Epithelial cell of prostate (primary cell): Measurements from ENCODE around the gene RNF181.
"Not testable (repeated sequence)": the region's sequence is repeated elsewhere in the genome, so short reads cannot be mapped to it uniquely, and the experiment has no call there.

Experiments used
- DNase-seq: peaks from one replicate; pipeline ENCODE4 v3.0.0-alpha.2; 2011; ENCODE audit warnings: low read depth, low spot score
- H3K27ac ChIP-seq: fragments of 450-650 bp; 2 replicates; pipeline ENCODE4 v1.5.1; 2017; ENCODE audit warnings: mild to moderate bottlenecking

RNF181 gene

DNA sequence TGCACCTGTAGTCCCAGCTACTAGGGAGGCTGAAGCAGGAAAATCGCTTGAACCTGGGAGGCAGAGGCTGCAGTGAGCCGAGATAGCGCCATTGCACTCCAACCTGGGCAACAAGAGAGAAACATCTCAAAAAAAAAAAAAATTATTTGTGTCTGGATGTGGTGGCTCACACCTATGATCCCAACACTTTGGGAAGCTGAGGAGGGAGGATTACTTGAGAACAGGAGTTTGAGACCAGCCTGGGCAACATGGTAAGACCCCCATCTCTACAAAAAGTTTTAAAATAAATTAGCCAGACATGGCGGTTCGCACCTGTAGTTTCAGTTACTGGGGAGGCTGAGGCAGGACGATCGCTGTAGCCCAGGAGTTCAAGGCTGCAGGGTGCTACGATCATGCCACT, 19.8 kb upstream of the RNF181 start:
- DNase-seq, result no peak
- no peak overlapping the region for H3K27ac ChIP-seq

DNA sequence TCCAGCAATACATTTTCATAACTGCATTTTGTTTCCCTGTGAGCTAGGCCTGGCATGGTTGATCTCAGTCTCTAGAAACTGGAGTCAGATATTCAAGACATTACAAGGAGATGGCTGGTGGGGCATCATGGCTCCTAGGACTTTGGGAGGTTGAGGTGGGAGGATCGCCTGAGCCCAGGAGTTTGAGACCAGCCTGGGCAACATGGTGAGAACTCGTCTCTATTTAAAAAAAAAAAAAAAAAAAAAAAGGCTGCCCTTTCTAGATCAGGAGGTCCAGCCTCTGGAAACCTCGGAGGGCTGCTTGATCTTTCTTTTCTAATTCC, 18.5 kb upstream of the RNF181 start:
- H3K27ac ChIP-seq, result peak overlapping the region; percentile 83
- no peak for DNase-seq

DNA sequence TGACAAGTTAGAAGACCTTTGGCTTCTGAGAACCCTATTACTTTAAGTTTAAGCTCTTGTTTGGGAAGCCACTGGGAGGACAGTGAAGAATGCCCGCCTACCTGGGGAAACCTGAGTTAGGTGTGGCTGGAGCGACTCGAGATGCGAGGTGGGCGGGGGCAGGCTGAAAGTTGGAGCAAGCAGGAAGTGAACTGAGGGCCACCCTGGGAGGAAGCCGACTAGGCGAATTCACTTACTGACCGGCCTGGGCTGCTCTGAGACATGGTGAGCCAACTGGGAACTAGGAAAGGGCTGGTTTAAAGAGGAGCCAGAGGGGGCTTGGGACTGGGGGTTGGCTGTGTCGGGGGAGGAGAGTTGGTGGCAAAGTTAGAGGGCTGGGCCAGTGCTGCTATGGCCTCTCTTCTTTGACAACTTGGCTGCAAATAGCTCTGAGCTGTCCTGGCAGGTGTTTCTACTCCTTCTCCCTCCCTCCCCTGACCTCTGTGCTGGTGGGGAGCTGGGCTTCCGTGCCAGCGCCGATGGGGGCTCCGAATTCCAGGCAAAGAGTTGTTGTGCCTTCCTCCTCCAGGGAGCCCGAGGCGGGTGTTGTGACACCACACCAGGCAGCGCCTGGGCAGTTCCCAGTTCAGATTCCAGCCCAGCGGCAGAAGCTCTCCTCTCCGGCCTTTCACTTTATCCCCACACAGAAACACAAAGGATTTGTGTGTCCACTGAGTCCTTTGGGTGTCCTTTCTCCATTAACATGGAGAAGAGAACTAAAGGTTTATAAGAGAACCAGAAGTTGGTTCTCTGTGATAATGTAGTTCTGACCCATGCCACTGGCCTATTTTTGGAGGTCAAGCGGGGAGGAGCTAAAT, 17.9 kb upstream of the RNF181 start, which contains the start of gene VAMP8:
VAMP8 (plus strand) TSS at position 201 of the 857 bp plus-strand sequence; CDS start at position 262, 61 bp downstream.
- no peak for DNase-seq
- peak within 1 kb of the TSS; percentile 83 for H3K27ac ChIP-seq

DNA sequence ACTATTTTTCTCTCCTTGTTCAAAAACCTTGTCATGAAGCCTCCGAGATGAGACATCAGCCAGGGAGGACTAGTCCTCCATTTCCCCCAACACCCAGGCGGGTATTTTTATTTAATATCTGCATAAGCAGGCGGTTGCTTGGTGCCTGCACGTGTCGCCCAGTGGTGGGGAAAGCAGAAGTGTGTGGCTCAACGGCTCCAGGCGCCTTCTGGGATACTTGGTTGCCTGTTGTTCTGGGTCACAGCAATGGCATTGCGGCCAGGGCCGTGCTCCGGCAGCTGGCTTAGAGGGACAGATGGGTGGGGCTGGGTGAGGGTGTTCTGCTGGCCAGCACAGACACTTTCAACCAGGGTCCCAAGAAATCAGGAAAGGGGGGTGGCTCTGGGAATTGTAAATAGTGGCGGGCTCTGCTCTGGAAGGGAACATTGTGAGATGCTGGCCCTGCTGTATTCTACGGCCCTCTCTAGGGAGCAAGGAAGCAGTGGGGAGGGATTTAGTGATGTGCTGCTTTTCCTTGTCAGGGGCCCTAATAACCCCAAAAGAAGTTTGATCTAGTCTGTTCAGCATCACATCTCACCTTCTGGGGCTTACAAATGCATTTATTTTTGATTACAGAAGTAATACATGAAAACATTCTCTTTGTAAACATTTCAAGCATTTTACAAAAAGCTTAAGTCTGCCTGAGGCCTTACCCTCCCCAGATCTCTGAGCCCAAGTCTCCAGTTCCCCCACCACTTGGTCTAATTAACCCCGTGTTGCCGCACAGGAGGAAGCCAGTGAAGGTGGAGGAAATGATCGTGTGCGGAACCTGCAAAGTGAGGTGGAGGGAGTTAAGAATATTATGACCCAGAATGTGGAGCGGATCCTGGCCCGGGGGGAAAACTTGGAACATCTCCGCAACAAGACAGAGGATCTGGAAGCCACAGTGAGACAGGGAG, 17.0 kb upstream of the RNF181 start:
- no peak for DNase-seq
- peak overlapping the region; percentile 83 for H3K27ac ChIP-seq

DNA sequence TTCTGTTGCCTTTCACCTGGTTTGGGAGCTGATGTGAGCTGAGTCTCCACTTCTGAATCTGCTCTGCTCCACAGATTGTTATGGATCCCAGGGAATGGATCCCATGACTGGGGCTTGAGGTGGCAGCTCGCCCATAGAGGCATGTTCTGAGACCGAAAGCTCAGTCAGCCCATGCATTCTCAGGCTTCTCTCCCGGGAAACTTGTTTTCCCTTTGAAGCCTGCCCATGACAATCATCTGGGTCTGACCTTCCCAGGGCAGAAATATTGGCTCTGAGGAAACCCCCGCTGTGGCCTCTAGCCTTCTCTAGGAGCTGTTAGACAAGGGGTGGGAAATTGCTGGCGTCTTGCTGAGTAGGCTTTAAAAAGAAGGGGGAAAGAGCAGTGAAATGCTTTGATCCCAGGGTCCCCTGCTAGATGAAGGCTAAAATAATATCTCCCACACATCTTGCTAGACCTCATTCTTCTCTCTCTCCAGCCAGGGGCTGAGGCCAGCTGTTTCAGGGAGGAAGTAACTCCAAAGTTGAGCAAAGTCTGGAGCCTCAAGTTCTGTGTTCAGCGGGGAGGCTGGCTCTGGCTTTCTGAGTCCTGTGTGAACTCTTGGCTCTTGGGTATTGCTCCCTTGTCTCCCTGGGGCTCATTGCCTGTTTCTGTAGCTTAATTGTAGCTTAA, 16.1 kb upstream of the RNF181 start:
- no peak overlapping the region for H3K27ac ChIP-seq
- no peak for DNase-seq

DNA sequence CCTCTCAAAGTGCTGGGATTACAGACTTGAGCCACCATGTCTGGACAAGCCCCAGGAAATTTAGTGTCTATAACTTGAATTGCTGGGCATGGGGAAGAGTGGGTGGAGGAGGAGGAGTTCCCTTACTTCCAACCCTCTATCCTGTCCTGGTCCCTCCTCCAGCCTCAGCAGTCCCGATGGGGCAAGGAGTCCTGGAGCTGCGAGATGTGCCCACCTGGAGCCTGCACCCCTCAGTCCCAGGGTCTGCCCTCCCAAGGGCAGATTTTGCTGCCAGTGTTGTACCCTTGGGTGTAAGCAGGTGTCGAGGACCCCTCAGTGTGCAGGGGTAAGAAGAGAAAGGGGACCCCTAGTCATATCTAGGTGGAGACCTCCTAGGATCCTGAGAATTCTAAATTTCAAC, 15.3 kb upstream of the RNF181 start:
- DNase-seq, result no peak
- no peak overlapping the region for H3K27ac ChIP-seq

DNA sequence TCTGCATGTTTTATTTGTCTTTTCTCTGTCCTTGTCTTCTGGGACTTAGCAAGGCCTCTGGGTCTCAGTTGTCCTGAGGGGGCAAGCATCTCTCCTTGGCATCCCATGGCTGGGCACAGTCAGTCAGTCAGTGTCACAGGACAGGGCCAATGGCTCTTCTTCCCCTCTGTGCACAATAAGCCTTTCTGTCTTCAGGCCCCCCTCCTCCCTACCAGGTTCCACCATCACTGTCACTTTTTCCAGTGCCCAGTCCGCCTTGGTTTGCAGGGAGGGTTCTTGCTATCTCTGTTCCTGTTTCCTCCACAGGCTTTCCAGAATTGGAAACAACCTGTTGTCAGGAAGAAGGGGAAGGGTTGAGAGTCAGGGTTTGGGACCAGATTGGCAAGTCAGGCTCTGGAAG, 13.1 kb upstream of the RNF181 start:
- DNase-seq, result no peak
- H3K27ac ChIP-seq, result no peak overlapping the region

DNA sequence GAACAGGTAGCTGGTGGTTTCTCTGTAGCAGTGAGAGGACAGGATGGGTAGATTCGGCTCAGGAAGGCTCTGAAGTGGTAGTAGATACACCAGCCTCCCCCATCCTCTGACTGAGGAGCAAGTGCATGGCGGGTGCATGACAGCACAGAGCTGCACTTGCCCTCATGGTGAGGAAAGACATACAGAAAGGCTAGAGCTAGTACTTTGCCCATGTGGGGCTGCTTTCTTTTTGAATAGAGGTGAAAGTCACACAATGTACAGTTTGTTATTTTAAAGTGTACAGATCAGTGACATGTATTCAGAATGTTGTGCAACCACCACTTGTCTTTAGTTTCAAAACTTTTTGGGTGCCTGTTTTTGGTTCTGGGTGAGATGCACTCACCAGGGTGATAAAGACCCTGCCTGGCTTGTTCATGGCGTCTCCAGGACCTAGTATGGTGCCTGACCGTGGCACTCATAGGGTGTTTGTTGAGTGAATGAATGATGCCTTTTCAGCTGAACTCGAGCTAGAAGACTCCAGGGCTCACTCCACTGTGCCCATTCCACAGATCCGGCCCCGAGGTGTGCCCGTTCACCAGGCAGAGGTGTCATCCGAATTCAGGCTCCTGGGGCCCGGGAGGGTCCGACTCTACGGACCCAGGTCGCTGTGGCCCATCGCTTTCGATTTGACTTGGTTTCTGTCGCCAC, 11.7 kb upstream of the RNF181 start:
- no peak for DNase-seq
- peak overlapping the region; percentile 74 for H3K27ac ChIP-seq

DNA sequence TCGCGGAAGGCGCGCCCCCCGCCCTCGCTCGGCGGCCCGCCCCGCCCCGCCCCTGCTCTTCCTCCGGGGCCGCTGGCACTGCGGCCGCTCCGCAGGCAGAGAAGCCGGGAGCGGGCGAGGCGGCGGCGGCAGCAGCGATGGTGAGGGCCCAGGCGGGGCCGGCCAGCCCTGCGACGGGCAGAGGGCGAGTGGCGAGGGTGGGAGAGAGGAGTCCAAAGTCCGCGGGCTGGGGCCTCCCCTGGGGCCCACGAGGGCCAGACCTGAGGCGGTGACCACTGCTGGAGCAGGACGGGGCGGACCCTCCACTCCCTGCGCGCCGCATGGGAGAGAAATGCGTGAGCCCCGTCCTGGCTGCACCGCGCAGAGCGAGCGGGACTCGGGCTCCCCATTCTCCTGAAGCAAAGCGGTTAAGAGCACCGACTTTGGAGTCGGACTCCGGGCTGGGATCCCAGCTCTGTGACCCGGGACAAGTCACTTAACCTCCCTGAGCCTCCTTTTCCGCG, 11.1 kb upstream of the RNF181 start, which contains the start of gene VAMP5:
VAMP5 (plus strand) TSS at position 78 of the 503 bp plus-strand sequence; CDS start at position 138, 60 bp downstream.
- peak within 1 kb of the TSS; percentile 74 for H3K27ac ChIP-seq
- DNase-seq, result no peak

DNA sequence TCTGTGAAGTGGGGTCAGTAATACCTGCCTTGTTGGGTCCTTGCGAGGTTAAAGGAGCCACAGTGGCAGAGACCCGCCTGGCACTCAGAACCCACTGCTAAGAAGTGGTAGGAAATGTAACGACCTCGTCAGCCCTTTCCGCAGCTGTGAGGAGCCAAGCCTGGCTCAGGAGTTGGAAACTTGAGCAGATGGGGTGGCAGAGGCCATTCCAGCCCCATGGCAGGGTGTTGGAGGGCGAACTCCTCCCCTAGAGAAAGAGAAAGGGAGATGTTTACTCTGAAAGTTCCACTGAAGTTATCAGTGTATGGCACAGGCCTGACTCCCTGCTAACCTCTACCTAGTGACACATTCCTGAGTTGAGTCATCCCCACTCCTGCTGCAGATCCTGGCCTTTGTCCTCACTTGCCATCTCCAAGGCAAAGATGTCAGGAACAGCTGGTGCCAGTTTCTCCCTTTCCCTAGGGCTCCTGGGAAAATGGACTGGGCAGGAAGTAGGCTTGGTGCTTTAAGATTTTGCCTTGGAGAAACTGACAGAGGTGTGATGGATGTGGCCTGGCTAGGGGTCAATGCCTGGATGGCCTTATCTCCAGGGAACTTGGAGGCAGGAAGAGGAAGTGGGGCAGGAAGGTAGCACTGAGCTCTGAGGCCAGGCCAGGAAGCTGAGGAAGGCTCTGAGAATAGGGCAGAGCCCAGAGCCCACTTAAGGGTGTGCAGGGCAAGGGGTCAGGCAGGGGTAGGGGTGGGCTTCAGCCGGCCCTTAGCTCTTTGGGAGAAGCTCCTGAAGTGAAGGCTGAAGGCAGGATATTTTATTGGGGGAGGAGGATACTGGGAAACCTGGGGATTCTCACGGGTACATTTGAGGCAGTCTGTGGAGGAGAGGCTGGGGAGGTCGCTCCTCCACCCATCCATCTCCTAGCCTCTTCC, 10.4 kb upstream of the RNF181 start:
- peak; percentile 49 for DNase-seq
- peak overlapping the region; percentile 74 for H3K27ac ChIP-seq

DNA sequence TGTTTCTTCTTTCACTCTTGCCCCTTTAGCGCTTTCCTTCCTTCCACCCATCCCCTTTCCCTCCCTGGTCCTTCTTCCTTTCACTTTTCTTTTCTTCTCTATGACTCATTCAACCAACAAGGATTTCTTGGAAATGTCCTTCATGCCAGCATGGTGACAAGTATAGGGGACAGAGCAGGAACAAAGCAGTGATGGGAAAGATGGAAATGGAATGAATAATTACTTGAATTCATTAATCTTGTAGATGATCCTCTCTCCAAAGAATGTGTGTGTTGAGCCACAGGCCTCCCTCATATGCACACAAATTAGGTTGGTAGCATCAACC, 9.8 kb upstream of the RNF181 start:
- peak overlapping the region; percentile 74 for H3K27ac ChIP-seq
- DNase-seq, result no peak

DNA sequence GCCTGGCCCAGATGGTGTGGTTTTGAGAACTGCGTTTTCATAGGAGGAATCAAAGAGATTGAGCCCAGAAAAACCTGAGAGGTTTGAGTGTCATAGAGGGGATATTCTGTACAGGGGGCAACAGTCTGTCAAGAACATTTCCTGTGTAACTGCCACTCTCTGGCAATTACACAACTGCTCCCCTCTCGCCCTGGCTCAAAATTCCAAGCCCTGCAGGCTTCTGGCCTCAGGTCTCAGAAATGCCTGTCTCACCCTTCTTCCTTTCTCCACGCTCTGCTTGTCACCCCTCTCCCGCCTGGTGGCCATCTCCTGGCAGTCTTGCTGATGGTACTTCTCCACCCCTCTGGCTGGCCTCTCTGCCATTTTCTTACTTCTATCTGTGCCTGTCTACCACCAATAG, 7.3 kb upstream of the RNF181 start:
- no peak for DNase-seq
- H3K27ac ChIP-seq, result no peak overlapping the region

DNA sequence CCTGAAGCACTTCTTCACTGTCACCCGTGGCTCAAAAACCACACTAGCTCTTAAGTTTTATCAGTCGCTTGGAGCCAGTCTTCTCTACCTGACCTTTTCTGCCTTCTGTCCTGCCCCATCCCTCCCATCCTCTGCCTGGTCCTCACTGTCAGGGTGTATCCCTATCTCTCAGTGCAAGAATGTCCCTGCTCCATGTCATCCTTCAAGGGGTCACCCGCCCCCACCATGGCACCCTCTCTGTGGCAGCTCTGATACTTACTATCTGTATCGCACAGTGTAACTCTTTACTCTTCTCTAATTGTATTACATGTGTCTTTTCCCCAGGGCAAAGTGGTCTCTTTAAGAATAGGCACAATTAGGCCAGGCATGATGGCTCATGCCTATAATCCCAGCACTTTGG, 6.9 kb upstream of the RNF181 start:
- no peak overlapping the region for H3K27ac ChIP-seq
- DNase-seq, result no peak

DNA sequence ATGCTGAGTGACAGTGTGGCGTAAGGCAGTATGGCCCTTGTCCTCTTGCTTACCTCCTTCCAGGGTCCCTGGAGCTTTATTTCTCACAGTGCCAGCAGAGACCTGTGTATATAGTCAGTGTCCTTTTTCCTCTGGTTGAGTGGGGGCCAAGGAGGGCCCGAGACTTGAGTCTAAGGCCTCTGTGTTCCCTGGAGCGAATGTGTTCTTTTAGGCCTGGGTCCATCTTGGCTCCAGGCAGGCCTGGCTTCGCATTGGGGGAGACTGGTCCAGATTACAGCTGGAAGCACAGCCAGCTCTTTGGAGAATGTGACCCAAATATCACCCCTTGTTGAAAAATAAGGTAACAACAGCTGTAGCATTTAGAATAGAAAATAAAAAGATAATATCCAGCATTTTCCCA, 6.4 kb upstream of the RNF181 start:
- DNase-seq, result no peak
- H3K27ac ChIP-seq, result no peak overlapping the region

DNA sequence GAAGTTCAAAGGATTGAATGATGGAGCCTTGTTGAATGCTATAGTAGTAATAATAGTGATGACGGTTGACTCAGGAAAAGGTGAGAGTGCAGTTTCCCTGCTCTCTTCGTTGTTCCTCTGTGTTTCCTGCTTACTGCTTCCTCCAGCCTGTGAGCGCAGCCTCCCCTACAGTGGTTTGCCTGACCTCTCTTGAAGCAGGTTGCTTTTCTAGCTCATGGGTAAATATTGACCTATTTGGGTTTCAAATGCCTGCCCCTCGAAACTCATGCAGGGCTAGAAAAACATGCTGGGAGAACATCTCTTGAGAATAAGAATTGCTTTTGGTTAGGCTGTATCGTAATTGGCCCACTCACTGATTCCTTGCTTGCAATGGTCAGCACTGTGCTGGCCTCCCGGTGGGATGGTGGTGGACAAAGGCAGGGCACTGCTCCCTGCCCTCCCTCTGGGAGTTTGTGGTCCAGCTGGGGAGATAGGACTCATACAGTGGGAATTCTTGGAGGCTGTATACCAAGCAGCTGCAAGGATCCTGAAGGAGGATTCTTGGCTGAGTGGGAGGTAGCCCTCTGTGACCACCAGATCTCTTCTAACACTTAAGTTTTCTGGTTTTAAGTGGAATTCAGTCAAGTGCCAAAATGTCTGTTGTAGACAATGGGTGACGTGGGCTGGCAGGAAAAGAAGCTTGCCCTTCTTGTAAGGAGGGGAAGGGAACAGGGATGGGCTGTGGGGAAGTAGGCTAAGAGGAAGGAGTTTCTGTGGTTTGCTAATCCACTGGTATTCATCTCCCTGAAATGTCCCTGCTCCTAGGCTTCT, 5.4 kb upstream of the RNF181 start:
- peak overlapping the region; percentile 67 for H3K27ac ChIP-seq
- DNase-seq, result no peak

DNA sequence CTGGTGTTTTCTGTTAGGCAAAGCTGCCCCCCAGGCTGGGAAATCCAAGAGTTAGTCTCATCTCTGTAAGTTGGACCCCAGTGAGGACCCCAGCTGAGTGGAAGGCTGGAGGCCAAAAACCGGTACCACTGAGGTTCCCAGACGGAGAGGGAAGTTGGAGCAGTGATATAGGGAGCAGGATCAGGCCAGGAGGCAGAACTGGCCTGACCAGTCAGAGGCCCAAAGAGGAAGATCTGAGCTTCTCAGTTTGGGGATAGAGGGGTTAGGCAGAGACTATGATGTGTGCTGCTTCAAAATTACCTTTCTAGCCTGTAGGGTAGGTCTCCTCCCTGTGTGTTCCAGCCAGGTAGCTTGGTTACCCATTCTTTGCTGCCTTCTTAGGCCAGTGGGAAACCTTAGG, 4.6 kb upstream of the RNF181 start:
- peak overlapping the region; percentile 67 for H3K27ac ChIP-seq
- no peak for DNase-seq

DNA sequence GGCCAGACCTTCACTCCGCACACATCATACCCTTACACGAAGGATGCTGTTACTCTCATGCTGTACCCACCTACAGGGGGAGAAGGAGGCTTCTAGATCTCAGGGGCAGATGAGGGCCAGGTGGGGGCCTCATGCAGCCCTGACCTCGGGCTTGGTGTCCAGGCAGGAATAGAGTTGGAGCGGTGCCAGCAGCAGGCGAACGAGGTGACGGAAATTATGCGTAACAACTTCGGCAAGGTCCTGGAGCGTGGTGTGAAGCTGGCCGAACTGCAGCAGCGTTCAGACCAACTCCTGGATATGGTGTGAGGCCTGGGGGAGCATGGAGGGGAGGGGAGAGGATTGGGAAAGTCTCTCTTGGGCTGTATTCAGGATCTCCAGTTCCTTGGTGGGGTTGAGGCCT, 4.0 kb upstream of the RNF181 start:
- DNase-seq, result no peak
- peak overlapping the region; percentile 67 for H3K27ac ChIP-seq

DNA sequence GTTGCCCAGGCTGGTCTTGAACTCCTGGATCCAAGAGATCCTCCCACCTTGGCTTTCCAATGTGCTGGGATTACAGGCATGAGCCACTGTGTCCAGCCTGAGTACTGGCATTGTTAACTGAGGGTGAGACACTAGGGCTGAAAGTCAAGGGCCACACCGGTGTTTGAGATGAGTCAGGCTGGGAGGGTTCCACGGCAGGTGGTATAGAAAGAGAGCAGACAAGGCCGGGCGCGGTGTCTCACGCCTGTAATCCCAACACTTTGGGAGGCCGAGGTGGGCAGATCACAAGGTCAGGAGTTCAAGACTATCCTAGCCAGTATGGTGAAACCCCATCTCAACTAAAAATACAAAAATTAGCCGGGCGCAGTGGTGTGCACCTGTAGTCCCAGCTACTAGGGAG, 3.2 kb upstream of the RNF181 start:
- H3K27ac ChIP-seq, result peak overlapping the region; percentile 67
- not testable (repeated sequence) for DNase-seq
